ENCODE measurements around the gene CFAP251. TPM values are rescaled to one million over a fixed set of nuclear protein-coding genes. Genes with fewer than 3 reads are reported as not detected.

CFAP251 gene
- total RNA-seq, 1 experiment from 2014 or later = 0.81 TPM

DNA sequence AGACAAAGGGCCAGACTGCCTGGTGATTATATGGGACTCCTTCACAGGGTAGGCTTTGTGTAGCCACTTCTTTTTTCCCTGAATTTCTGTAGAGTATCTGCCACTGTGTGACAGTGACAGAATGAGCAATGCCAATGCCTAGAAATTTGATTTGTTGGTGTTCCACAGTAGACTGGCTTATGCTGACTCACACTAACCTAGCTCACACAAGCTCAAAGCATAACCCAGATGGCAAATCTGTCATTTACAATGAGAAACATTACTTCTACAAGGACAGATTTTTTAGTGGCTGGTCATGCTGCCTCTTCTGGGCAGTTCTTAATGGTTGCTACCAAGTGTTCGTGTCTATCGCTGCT, 15.9 kb downstream of the CFAP251 start:
- Histone ChIP-seq H3K23ac (ENCODE audit: insufficient read length, low read depth, low read length) (no peak overlapping the region), H3K18ac (ENCODE audit: insufficient read length, low read depth, low read length) (no peak overlapping the region), H3K27ac (ENCODE audit: insufficient read length, low read depth, low read length) (no peak overlapping the region), H3K79me1 (ENCODE audit: insufficient read depth, low read depth, low read length, poor library complexity, severe bottlenecking) (no peaks in the 10 kb centered on the region), H3K27me3 (ENCODE audit: insufficient read depth, low read length) (no peaks in the 10 kb centered on the region), H4K5ac (ENCODE audit: insufficient read length, low read depth, low read length) (no peak overlapping the region), H4K91ac (ENCODE audit: insufficient read length, low read depth, low read length) (no peak overlapping the region), H2AK5ac (ENCODE audit: insufficient read length, low read length) (no peak overlapping the region), H3K9ac (ENCODE audit: extremely low read depth, insufficient read length, low read length) (no peak overlapping the region), H3K4ac (ENCODE audit: low read depth, low read length) (no peak overlapping the region), H3K4me1 (ENCODE audit: insufficient read depth, low read length) (peaks cover 4% of the 10 kb centered on the region; the same call in 1 of the 2 replicates), H3K23me2 (ENCODE audit: insufficient read length, low read depth, low read length, poor library complexity, severe bottlenecking) (no peaks in the 10 kb centered on the region), H3K4me2 (ENCODE audit: insufficient read depth, insufficient read length, low read length) (no peak overlapping the region), H2BK5ac (ENCODE audit: insufficient read length, low read length) (no peak overlapping the region), H3K9me3 (ENCODE audit: control insufficient read depth, low read depth, low read length) (no peaks in the 10 kb centered on the region), H4K20me1 (ENCODE audit: control insufficient read depth, insufficient read depth, insufficient read length) (no peaks in the 10 kb centered on the region), H2BK15ac (ENCODE audit: low read depth, low read length) (no peak overlapping the region), H3K56ac (ENCODE audit: insufficient read length, low read depth, low read length) (no peak overlapping the region), H2BK120ac (ENCODE audit: low read depth, low read length, poor library complexity, severe bottlenecking) (no peak overlapping the region), H2AFZ (ENCODE audit: low read length) (no peak overlapping the region), H3T11ph (ENCODE audit: low read length) (no peak overlapping the region), H3K79me2 (ENCODE audit: insufficient read depth, low read length) (no peaks in the 10 kb centered on the region), H4K8ac (replicated peaks; ENCODE audit: insufficient read length, low read depth, low read length) (no peak overlapping the region), H2BK12ac (ENCODE audit: insufficient read length, low read depth, low read length) (no peak overlapping the region), H2BK20ac (ENCODE audit: low read depth, low read length, poor library complexity, severe bottlenecking) (no peak overlapping the region), H3K14ac (ENCODE audit: insufficient read depth, low read length) (no peak overlapping the region)
- Mint-ChIP-seq H3K36me3 (ENCODE audit: insufficient read depth in 1 of 3, low read depth in 3 of 3) (peaks cover 4 to 8% (median 8%) of the 10 kb centered on the region in 3 experiments; a peak in 6 of 7 replicates), H3K4me1 (peaks cover 16 to 21% of the 10 kb centered on the region in 2 experiments), H3K4me3 (no peak overlapping the region), H3K27me3 (ENCODE audit: low read depth) (no peaks in the 10 kb centered on the region), H3K9me3 (peaks cover 3 to 7% of the 10 kb centered on the region in 2 experiments; a peak in 3 of 5 replicates), H3K27ac (no peak overlapping the region)
- TF ChIP-seq, protein P1, sequence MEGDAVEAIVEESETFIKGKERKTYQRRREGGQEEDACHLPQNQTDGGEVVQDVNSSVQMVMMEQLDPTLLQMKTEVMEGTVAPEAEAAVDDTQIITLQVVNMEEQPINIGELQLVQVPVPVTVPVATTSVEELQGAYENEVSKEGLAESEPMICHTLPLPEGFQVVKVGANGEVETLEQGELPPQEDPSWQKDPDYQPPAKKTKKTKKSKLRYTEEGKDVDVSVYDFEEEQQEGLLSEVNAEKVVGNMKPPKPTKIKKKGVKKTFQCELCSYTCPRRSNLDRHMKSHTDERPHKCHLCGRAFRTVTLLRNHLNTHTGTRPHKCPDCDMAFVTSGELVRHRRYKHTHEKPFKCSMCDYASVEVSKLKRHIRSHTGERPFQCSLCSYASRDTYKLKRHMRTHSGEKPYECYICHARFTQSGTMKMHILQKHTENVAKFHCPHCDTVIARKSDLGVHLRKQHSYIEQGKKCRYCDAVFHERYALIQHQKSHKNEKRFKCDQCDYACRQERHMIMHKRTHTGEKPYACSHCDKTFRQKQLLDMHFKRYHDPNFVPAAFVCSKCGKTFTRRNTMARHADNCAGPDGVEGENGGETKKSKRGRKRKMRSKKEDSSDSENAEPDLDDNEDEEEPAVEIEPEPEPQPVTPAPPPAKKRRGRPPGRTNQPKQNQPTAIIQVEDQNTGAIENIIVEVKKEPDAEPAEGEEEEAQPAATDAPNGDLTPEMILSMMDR (conservative IDR thresholded peaks at IDR 0.05) = no peak
- no peak for DNase-seq
- no CpG with 5 or more reads among the region's 2 CpGs for WGBS (ENCODE audit: extremely low coverage, insufficient read length, low lambda C conversion rate)

Measured in H9 (cell line).